HG03159 (cell line): Measurements from ENCODE around the gene SYNCRIP.
"Not testable (repeated sequence)": the region's sequence is repeated elsewhere in the genome, so short reads cannot be mapped to it uniquely, and the experiment has no call there.

Experiments used
- ATAC-seq: cut with Tn5 transposase; IDR thresholded peaks from one replicate; pipeline ENCODE4 v1.9.1; 2021; ENCODE audit warnings: mild to moderate bottlenecking, moderate library complexity; ENCODE audit not compliant: unreplicated experiment

The SYNCRIP gene

GRCh38 chr6:85642774-85643536 lies at the start of gene SYNCRIP:
TSS of gene SYNCRIP (minus strand) at chr6:85642886. CDS start at chr6:85641439, 1,447 bp downstream.
- peak; percentile 73 for ATAC-seq

GRCh38 chr6:85691478-85691877 lies 48.8 kb upstream of the SYNCRIP start:
- ATAC-seq = no peak

- ATAC-seq = no peak
Measured at GRCh38 chr6:85690071-85690470, 47.4 kb upstream of the SYNCRIP start.

- ATAC-seq = peak; percentile 83
Measured at GRCh38 chr6:85685713-85686112, 43.0 kb upstream of the SYNCRIP start.

- ATAC-seq = no peak
Measured at GRCh38 chr6:85684809-85685171, 42.1 kb upstream of the SYNCRIP start.

- no peak for ATAC-seq
Measured at GRCh38 chr6:85684133-85684808, 41.6 kb upstream of the SYNCRIP start.

GRCh38 chr6:85681899-85682298 lies 39.2 kb upstream of the SYNCRIP start:
- not testable (repeated sequence) for ATAC-seq

GRCh38 chr6:85680388-85680787 lies 37.7 kb upstream of the SYNCRIP start:
- no peak for ATAC-seq

- ATAC-seq = no peak
Measured at GRCh38 chr6:85679445-85680123, 36.9 kb upstream of the SYNCRIP start.

- peak; percentile 84 for ATAC-seq
Measured at GRCh38 chr6:85678602-85679444, 36.1 kb upstream of the SYNCRIP start.

GRCh38 chr6:85678026-85678601 lies 35.4 kb upstream of the SYNCRIP start:
- ATAC-seq = no peak

- ATAC-seq = no peak
Measured at GRCh38 chr6:85677234-85677956, 34.7 kb upstream of the SYNCRIP start.

GRCh38 chr6:85676086-85676729 lies 33.5 kb upstream of the SYNCRIP start:
- ATAC-seq = no peak

GRCh38 chr6:85675030-85675819 lies 32.5 kb upstream of the SYNCRIP start:
- no peak for ATAC-seq

- ATAC-seq = no peak
Measured at GRCh38 chr6:85674604-85675003, 31.9 kb upstream of the SYNCRIP start.

GRCh38 chr6:85673198-85674139 lies 30.8 kb upstream of the SYNCRIP start:
- no peak for ATAC-seq

GRCh38 chr6:85672623-85673022 lies 29.9 kb upstream of the SYNCRIP start:
- ATAC-seq = no peak

- ATAC-seq = no peak
Measured at GRCh38 chr6:85672050-85672449, 29.4 kb upstream of the SYNCRIP start.
